ELF-1 (cell line): Measurements from ENCODE around the gene ATXN1.
A peak's percentile ranks its signal among the peaks of the same experiment; 100 is the strongest.
"Not testable (repeated sequence)": the region's sequence is repeated elsewhere in the genome, so short reads cannot be mapped to it uniquely, and the experiment has no call there.

ENCODE experiments used
- DNase-seq: peaks from one replicate; pipeline ENCODE4 v3.0.0-alpha.2; 2016; ENCODE audit warnings: low read depth, low spot score

ATXN1 gene

GRCh38 chr6:16760516-16761470 is at the start of gene ATXN1:
TSS of gene ATXN1 (minus strand) at chr6:16761460.
- DNase-seq: peak; percentile 32

DNA sequence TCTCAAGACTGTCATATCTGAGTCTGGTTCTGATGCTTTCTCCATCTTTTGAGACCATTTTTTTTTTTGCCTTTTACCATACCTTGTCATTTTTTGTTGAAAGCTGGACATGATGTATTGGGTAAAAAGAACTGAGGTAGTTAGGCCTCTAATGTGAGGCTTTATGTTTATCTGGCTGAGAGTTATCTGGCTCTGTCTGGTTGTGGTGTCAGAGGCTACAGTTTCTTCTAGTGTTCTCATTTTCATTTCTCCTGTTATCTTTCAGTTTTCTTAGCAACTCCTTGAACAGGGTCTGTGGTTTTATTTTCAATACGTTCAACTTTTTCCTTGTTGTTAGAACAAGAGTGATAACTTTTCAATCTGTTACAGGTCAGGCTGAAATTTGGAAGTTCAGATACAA is 49.2 kb upstream of the ATXN1 start:
- DNase-seq: no peak

GRCh38 chr6:16809753-16810358 is 48.6 kb upstream of the ATXN1 start:
- DNase-seq: no peak

DNA sequence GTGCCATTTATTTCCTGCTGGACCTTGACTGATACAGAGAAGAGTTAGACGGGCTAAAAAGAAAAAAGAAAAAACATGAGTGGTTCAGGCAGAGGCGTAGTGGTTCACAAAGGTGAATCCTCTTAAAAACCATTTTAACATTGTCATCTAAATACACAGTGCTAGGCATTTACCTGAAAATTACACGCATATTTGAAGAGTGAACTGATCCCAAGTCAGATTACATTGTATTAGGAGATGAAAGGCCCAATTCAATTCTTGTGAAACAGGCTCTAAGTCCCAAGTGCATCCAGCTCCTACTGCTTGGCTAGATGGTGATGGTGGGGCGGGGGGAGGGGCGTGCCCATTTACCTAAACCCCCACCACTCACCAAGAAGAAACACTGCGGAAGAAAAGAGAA is 46.7 kb upstream of the ATXN1 start:
- DNase-seq: no peak

- DNase-seq: no peak
These were observed 45.1 kb upstream of the ATXN1 start for GRCh38 chr6:16806363-16806762.

- DNase-seq: peak; percentile 15
These were observed 44.1 kb upstream of the ATXN1 start for GRCh38 chr6:16805243-16805950.

GRCh38 chr6:16804546-16805242 is 43.4 kb upstream of the ATXN1 start:
- DNase-seq: no peak

DNA sequence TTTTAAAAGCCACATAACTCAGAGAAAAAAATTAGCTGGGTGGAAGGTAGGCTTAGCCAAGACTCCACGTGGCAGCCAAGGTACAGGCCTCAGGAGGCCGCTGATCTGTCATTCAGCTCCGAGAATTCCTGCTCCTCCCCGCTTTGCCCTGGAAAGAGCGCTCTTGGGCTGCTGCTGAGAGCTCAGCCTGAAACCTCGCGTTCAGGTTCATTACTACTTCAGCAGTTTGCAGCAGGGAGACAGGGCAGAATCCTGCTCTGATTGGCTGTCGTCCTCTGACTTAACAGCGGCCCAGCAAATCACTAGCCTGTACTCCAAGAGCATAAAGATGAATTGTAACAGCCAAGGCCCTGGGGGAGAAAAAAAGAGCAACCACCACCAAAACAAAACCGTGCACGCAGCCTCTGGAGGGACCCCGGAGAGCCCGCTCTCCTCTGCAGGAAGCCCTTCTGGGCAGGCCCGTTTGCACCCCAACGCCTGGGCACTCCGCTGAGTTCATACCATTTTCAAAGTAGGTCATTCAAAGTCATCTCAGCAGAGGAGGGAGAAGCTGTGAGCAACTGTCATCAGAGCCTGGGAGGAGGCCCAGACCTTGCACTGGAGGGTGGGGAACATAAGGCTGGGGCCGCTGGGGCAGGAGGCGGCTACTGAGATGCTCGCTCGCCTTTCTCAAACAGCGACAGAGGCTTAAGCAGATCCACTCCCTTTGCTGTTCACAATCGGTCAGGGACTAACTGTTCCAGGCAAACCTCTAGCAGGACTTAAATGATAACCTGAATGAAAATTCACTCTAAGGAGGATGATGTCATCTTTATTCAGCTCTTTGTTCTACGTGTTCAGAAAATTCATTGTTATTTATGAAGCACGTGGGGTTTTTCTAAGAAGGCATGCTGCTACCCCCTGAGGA is 42.3 kb upstream of the ATXN1 start:
- peak; percentile 82 for DNase-seq

GRCh38 chr6:16802071-16802470 is 40.8 kb upstream of the ATXN1 start:
- DNase-seq: no peak

- DNase-seq: no peak
These were observed 39.7 kb upstream of the ATXN1 start for GRCh38 chr6:16800942-16801341.

GRCh38 chr6:16800341-16800740 is 39.1 kb upstream of the ATXN1 start:
- DNase-seq: no peak

GRCh38 chr6:16799279-16800193 is 38.3 kb upstream of the ATXN1 start:
- no peak for DNase-seq

DNA sequence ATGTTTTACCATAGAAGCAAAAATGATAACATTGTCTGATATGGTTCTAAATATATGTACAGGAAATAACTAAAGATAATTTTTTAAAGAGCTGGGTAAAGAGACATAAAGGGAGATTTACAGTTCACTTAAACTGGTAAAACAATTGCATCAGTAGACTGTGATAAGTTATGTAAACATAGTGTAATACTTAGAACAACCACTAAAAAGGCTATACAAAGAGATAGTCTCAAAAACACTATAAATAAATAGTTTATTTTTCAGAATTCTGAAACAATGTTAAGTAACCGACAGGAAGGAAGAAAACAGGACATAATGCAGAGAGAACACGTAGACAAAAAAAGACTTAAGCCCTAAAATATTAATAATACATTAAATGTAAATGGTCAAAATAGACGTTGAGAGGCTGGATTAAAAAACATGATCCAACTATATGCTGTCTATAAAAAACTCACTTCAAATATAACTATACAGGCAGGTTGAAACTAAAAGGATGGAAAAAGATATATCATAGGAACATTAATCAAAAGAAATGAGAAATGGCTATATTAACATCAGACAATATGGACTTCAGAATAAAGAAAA is 32.7 kb upstream of the ATXN1 start:
- no peak for DNase-seq

DNA sequence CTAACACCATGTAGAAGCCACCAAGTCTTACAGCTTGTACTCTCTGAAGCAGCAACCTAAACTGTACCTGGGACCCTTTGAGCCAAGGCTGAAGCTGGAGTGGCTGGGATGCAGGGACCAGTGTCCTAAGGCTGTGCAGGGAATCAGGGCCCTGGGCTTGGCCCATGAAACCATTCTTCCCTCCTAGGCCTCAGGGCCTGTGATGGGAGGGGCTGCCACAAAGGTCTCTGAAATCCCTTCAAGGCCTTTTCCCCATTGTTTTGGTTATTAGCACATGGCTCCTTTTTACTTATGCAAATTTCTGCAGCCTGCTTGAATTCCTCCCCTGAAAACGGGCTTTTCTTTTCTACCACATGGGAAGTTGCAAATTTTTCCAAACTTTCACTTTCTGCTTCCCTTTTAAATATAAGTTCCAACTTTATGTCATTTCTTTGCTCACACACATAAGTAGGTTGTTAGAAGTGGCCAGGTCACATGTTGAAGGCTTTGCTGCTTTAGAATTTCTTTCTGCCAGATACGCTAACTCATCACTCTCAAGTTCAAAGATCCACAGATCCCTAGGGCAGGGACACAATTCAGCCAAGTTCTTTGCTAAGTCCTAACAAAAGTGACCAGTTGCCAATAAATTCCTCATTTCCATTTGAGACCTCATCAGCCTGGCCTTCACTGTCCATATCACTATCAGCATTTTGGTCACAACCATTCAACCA is 28.2 kb upstream of the ATXN1 start:
- no peak for DNase-seq

DNA sequence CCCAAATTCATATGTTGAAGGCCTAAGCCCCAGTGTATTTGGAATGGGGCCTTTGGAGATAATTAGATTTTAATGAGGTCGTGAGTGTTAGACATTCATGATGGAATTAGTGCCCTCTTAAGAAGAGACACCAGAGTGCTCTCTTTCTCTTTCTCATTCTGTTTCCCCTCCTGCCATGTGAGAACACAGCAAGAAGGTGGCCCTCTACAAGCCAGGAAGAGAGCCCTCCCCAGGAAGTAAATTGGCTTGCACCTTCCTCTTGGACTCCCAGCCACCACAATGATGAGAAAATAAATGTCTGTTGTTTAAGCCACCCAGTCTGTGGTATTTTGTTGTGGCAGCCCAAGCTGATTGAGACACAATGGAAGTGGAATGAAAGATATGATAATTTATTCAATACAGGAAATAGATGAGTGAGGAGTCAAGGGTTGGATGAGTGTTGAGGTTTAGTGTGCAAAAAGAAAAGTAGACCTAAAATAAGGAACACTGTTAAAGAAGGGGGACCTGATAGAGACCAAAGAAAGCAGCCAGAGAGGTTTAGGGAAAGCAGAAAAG is 25.9 kb upstream of the ATXN1 start:
- no peak for DNase-seq

DNA sequence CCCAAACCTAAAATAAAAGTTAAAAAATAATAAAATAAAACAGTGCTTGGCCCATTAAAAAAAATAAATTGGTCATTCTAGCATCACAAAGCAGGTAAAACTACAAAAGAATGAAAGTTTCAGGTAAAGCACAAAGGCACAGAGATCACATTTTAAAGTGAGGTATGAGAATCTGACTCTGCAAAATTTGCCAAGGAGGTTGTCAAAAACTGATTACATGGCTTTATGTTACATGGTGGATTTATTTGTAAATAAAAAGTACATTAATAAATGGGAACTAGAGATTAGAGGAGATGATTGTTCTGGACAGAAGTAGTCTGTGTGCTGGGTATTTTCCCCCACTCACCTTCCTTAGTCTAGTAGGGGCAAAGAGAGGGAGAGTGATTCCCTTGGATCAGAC is 24.2 kb upstream of the ATXN1 start:
- no peak for DNase-seq

- DNase-seq: not testable (repeated sequence)
These were observed 23.7 kb upstream of the ATXN1 start for GRCh38 chr6:16784957-16785356.

GRCh38 chr6:16783952-16784565 is 22.8 kb upstream of the ATXN1 start:
- no peak for DNase-seq
